Testis (tissue), 2 donors: ENCODE data around the gene TECR.

Experiments
- POLR2A ChIP-seq: fragments of 450-650 bp; IDR thresholded peaks from one replicate; pipeline ENCODE4 v1.6.1; 2017; ENCODE audit warnings: antibody characterized with exemption, mild to moderate bottlenecking, moderate library complexity
- TF ChIP-seq, protein P1 (sequence below), 3 experiments: fragments of 450-650 bp in 2 of 3; fragments of 200-600 bp in 1 of 3; sonication (generic) in 1 of 3; IDR thresholded peaks; one replicate each; pipeline ENCODE4 v1.5.1; 2016 to 2019; ENCODE audit warnings: antibody characterized with exemption in 3 of 3, mild to moderate bottlenecking in 2 of 3, moderate library complexity in 1 of 3

DNA sequence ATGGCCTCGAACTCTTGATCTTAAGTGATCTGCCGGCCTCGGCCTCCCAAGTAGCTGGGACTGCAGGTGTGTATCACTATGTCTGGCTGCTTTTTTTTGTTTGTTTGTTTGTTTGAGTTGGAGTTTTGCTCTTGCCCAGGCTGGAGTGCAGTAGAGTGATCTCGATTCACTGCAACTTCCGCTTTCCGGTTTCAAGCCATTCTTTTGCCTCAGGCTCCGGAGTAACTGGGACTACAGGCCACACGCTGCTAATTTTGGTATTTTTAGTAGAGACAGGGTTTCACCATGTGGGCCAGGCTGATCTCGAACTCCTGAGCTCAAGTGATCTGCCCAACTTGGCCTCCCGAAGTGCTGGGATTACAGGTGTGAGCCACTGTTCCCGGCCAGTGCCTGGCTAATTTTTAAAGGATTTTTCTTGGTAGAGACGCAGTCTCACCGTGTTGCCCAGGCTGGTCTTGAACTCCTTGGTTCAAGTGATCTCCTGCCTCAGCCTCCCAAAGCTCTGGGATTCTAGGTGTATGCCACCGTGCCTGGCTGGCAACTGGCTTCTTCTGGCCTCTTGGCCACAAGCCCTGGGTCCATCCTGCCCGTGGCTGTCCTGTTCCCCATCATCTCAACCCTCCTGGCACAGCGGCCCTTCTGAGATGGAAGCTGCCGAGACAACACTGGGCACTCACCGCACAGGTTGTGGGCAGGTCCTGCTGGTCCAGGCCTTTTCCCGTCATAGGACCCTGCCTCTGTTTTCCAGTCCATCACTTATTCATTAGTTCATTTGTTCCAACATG lies 11.5 kb downstream of the TECR start:
- TF ChIP-seq, protein P1, sequence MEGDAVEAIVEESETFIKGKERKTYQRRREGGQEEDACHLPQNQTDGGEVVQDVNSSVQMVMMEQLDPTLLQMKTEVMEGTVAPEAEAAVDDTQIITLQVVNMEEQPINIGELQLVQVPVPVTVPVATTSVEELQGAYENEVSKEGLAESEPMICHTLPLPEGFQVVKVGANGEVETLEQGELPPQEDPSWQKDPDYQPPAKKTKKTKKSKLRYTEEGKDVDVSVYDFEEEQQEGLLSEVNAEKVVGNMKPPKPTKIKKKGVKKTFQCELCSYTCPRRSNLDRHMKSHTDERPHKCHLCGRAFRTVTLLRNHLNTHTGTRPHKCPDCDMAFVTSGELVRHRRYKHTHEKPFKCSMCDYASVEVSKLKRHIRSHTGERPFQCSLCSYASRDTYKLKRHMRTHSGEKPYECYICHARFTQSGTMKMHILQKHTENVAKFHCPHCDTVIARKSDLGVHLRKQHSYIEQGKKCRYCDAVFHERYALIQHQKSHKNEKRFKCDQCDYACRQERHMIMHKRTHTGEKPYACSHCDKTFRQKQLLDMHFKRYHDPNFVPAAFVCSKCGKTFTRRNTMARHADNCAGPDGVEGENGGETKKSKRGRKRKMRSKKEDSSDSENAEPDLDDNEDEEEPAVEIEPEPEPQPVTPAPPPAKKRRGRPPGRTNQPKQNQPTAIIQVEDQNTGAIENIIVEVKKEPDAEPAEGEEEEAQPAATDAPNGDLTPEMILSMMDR (IDR thresholded peaks at IDR 0.05) = no peak
- TF ChIP-seq POLR2A = no peak
